Middle frontal gyrus (tissue), 1 donor: ENCODE data around the gene RAI14.

ENCODE experiments used
- DNase-seq: peaks from one replicate; pipeline ENCODE4 v3.0.0-alpha.2; 2015; ENCODE audit warnings: low spot score; ENCODE audit errors: extremely low spot score

The RAI14 gene

GRCh38 chr5:34847056-34847455 lies 190.9 kb downstream of the RAI14 start:
- no peak for DNase-seq

GRCh38 chr5:34847552-34847951 lies 191.4 kb downstream of the RAI14 start:
- no peak for DNase-seq

- DNase-seq = no peak
Measured at GRCh38 chr5:34848230-34848629, 192.1 kb downstream of the RAI14 start.

- no peak for DNase-seq
Measured at GRCh38 chr5:34849253-34849652, 193.1 kb downstream of the RAI14 start.

GRCh38 chr5:34854459-34855174 lies 198.5 kb downstream of the RAI14 start:
- DNase-seq = no peak

GRCh38 chr5:34857161-34857560 lies 201.0 kb downstream of the RAI14 start:
- no peak for DNase-seq

GRCh38 chr5:34857894-34858293 lies 201.8 kb downstream of the RAI14 start:
- no peak for DNase-seq

- DNase-seq = no peak
Measured at GRCh38 chr5:34858790-34859189, 202.7 kb downstream of the RAI14 start.

GRCh38 chr5:34859253-34859652 lies 203.1 kb downstream of the RAI14 start:
- no peak for DNase-seq

- no peak for DNase-seq
Measured at GRCh38 chr5:34863946-34864345, 207.8 kb downstream of the RAI14 start.

- DNase-seq = no peak
Measured at GRCh38 chr5:34865091-34865490, 209.0 kb downstream of the RAI14 start.

GRCh38 chr5:34866989-34867471 lies 210.9 kb downstream of the RAI14 start:
- no peak for DNase-seq

GRCh38 chr5:34867660-34868059 lies 211.5 kb downstream of the RAI14 start:
- no peak for DNase-seq

GRCh38 chr5:34868791-34869190 lies 212.7 kb downstream of the RAI14 start:
- no peak for DNase-seq

GRCh38 chr5:34869256-34869655 lies 213.1 kb downstream of the RAI14 start:
- no peak for DNase-seq

- no peak for DNase-seq
Measured at GRCh38 chr5:34870382-34870781, 214.3 kb downstream of the RAI14 start.

GRCh38 chr5:34876275-34876674 lies 220.1 kb downstream of the RAI14 start:
- DNase-seq = no peak

GRCh38 chr5:34881246-34881645 lies 225.1 kb downstream of the RAI14 start:
- no peak for DNase-seq
